ENCODE data around the gene CD83.
"Not testable (repeated sequence)": the region's sequence is repeated elsewhere in the genome, so short reads cannot be mapped to it uniquely, and the experiment has no call there.

Gene CD83, protein sequence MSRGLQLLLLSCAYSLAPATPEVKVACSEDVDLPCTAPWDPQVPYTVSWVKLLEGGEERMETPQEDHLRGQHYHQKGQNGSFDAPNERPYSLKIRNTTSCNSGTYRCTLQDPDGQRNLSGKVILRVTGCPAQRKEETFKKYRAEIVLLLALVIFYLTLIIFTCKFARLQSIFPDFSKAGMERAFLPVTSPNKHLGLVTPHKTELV

GRCh38 chr6:14117158-14118090, at the start of gene CD83:
Gene CD83 (plus strand): TSS chr6:14117772. CDS start chr6:14117812, 40 bp downstream.
- peak in 46 of 58 donors; percentile 18 to 71 (median 45) for DNase-seq

DNA sequence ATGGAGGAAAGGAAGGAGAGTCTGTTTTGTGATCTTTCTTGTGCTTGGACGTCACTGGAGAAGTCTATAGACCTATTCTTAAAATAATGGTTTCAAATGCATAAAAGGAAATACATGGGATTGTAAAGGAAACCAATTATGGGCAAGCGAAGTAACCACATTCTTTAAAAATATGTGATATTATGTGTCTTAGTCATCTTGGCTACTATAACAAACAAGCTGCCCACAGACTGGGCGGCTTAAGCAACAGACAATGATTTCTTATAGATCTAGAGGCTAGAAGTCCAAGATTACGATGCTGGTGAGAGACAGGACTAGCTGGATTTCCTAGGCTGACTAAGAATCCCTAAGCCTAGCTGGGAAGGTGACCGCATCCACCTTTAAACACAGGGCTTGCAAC, 49.4 kb upstream of the CD83 start:
- DNase-seq = no peak

- DNase-seq = no peak
Observed at GRCh38 chr6:14068623-14069022, 48.9 kb upstream of the CD83 start.

DNA sequence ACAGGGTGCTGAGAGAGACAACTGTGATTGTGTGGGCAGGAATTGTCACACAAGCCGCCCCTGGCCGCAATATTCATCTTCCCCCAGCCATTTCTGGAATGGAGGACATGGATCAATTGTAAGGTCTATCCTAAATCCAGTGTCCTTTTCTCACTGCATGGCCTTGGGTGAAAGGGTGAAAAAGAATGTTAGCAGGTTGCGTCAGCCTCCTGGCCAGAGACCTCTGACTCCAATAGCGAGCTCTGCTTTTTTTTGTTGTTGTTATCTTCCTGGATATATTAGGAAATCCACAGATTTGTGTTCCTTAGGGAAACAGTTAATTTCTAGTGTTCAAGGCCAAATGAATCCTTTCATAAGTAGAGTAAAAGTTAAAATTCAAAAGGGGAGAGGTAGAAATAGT, 47.1 kb upstream of the CD83 start:
- DNase-seq = no peak

GRCh38 chr6:14072084-14072483, 45.5 kb upstream of the CD83 start:
- DNase-seq = no peak

DNA sequence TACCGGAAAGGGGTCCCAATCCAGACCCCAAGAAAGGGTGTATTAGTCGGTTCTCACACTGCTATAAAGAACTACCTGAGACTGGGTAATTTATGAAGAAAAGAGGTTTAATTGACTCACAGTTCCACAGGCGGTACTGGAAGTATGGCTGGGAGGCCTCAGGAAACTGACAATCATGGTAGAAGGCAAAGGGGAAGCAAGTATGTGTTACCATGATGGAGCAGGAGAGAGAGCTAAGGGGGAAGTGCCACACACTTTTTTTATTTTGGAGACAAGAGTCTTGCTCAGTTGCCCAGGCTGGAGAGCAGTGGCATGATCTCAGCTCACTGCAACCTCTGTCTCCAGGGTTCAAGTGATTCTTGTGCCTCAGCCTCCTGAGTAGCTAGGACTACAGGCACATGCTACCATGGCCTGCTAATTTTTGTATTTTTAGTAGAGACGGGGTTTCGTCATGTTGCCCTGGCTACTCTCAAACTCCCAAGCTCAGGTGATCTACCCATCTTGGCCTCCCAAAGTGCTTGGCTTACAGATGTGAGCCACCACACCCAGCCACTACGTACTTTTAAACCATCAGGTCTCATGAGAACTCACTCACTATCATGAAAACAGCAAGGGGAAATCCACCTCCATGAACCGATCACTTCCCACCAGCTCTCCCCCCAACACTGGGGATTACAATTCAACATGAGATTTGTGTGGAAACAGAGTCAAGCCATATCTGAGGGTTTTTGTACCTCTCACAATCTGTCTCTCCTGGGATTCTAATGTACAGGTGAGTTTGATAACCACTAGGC, 43.8 kb upstream of the CD83 start:
- DNase-seq = not testable (repeated sequence)

GRCh38 chr6:14074476-14075094, 43.0 kb upstream of the CD83 start:
- no peak for DNase-seq

- peak in 2 of 58 donors; percentile 4 to 5 for DNase-seq
Observed at GRCh38 chr6:14075095-14075503, 42.5 kb upstream of the CD83 start.

GRCh38 chr6:14077193-14077867, 40.2 kb upstream of the CD83 start:
- no peak for DNase-seq

DNA sequence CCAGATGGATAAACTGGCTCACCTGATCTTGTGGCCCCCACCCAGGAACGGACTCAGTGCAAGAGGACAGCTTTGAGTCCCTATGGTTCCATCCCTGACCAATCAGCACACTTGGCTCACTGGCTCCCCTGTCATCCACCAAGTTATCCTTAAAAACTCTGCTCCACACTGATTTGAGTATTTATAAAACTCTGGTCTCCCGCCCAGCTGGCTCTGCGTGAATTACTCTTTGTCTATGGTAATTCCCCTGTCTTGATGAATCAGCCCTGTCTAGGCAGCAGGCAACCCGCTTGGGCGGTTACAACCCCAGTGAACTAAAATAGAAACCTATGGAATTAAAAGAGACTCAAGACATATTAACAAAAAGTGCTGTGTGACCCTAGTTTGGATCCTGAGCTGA, 38.1 kb upstream of the CD83 start:
- peak in 7 of 58 donors; percentile 3 to 39 (median 12) for DNase-seq

- DNase-seq = no peak
Observed at GRCh38 chr6:14079971-14080370, 37.6 kb upstream of the CD83 start.

DNA sequence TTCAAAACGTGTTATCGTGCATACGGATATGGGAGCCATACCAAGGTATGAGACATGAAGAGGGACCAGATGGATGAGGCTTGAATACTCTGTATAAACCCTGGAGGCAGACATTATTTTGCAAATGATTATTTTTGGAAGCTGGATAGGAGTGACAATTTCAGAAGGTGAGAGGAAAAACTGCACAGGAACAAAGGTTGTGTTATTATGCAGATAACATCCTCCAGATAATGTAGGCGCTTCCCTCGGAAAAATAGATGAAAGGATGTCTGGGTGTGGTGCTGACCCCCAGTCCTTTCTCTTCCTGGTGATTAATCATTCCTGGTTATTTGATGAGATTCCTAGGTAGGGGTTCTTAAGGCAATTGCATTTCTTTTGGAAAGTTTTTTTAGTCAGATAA, 36.4 kb upstream of the CD83 start:
- no peak for DNase-seq

- DNase-seq = no peak
Observed at GRCh38 chr6:14082771-14083170, 34.8 kb upstream of the CD83 start.

- DNase-seq = no peak
Observed at GRCh38 chr6:14083262-14083661, 34.3 kb upstream of the CD83 start.

DNA sequence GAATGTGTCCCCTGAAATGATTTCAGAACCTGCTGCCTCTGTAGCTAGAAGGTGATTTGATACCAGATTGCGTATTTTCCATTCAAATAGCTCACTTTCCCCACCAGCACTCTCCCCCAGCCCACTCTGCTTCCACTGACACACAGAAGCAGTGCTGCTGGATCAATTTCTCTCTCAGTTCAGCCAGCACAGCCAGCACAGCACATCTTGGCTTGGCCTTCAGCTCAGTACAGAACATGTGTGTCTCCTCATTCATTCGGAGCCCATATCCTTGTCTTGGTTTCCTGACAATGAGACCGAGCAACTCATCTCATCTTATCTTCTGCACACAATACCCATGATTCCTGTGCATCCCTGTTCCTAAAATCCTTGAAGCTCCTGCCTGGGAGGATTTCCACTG, 33.8 kb upstream of the CD83 start:
- no peak for DNase-seq

- no peak for DNase-seq
Observed at GRCh38 chr6:14084388-14084787, 33.2 kb upstream of the CD83 start.

- DNase-seq = no peak
Observed at GRCh38 chr6:14085176-14085787, 32.3 kb upstream of the CD83 start.

DNA sequence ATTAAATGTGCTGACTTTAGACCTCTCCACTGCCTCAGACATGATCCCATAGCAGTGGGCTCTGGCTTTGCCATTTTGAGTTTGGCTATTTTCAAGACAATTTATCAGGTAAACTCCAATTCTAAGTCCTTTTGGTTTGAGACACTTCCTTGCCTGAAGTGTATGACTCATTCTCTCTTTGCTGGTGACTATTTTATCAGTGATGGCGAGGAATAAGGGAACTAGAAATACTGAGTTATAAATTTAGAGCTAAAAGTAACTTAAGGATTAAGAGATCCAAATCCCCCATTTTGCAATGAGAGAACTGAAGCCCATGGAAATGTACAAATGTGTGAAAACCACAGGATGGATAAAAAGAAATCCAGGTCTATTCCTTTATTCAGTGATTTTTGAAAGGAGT, 30.9 kb upstream of the CD83 start:
- no peak for DNase-seq

DNA sequence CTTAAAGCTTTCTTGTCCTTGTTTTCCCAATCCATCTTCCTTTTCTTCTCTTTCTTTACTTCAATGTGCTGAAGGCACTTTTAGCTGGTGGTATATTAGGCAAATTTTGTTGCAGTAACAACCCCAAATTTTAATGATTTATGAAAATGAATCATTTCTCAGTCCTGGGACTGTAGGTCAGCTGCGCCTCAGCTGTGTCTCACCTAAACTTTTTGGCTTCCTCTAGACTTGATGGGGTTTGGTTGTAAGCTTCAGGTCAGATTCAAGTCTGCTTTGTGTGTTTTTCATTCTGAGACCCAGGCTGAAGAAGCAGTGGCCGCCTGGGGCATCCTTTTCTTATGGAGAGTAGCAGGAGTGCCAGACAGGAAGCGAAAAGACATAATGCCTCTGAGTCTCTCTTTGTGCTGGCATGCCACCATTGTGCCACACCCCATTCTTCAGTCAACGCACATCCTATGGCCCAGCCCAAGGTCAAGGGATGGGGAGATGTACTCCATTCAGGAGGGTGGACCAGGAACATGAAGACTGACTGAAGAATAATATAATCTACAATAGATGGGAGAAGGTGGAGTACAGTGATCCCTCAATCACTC, 28.9 kb upstream of the CD83 start:
- no peak for DNase-seq

DNA sequence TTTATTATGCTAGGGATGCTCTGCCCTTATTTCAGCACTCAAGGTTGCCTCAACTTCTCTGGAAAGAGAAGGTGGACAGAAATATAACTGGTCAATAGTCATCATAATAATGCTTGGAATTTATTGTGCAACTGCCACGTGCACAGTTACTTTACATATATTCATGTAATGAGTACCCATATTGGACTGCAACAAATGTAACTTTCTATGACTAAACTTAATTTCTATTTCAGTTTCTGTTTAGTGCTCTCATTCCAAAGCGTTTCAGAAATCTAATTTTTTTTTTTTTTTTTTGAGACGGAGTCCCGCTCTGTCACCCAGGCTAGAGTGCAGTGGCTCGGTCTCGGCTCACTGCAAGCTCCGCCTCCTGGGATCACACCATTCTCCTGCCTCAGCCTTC, 28.3 kb upstream of the CD83 start:
- DNase-seq = no peak

Measured in anterior cingulate cortex (tissue), 58 donors.